Aorta (tissue), 5 donors: ENCODE results near the gene PCDHGC4. TPM values are rescaled to one million over a fixed set of nuclear protein-coding genes. Genes with fewer than 3 reads are reported as not detected.

Experiments used
- ATAC-seq: fragments of 200-7000 bp; cut with Tn5 transposase; one replicate; pipeline ENCODE4 v1.9.1; 2022; ENCODE audit warnings: moderate library complexity; ENCODE audit not compliant: low FRiP score
- DNase-seq, 2 donors: peaks; one replicate each; pipeline ENCODE4 v3.0.0-alpha.2; 2020
- H3K27ac ChIP-seq, 2 donors: one replicate each; pipeline ENCODE4 v1.5.1; 2013; ENCODE audit warnings: low read length in 2 of 2, mild to moderate bottlenecking in 2 of 2, moderate library complexity in 2 of 2, control low read depth in 1 of 2, inconsistent platforms in 1 of 2, low read depth in 1 of 2
- H3K27me3 ChIP-seq, 2 donors: one replicate each; pipeline ENCODE4 v1.6.1; 2013; ENCODE audit warnings: control low read depth in 1 of 2, low read length in 1 of 2, mild to moderate bottlenecking in 1 of 2, moderate library complexity in 1 of 2; ENCODE audit not compliant: insufficient read depth in 2 of 2, control insufficient read depth in 1 of 2
- H3K36me3 ChIP-seq, 2 donors: one replicate each; pipeline ENCODE4 v1.6.1; 2013; ENCODE audit warnings: control low read depth in 1 of 2, low read length in 1 of 2, mild to moderate bottlenecking in 1 of 2; ENCODE audit not compliant: insufficient read depth in 2 of 2, control insufficient read depth in 1 of 2
- H3K4me1 ChIP-seq, 2 donors: one replicate each; pipeline ENCODE4 v1.6.1; 2013; ENCODE audit warnings: low read length in 2 of 2, control low read depth in 1 of 2, mild to moderate bottlenecking in 1 of 2, moderate library complexity in 1 of 2; ENCODE audit not compliant: insufficient read depth in 2 of 2, control insufficient read depth in 1 of 2
- H3K4me3 ChIP-seq, 2 donors: one replicate each; pipeline ENCODE4 v1.5.1; 2013; ENCODE audit warnings: low read length in 2 of 2, control low read depth in 1 of 2, mild to moderate bottlenecking in 1 of 2
- H3K9me3 ChIP-seq: one replicate; pipeline ENCODE4 v1.6.1; 2013; ENCODE audit warnings: mild to moderate bottlenecking, low read length; ENCODE audit not compliant: control insufficient read depth
- WGBS, 2 donors: extraction: QIAGEN DNeasy Blood & Tissue Kit; methylation state at CpG; one replicate each; pipeline ENCODE4 v1.1.7; 2013; 5-methylcytosine and 5-hydroxymethylcytosine counted together
- intact Hi-C, 2 donors: fragments of 100-400 bp; cut with DNase I; formaldehyde crosslinking; loops; one replicate each; pipeline versions ENCODE4 v1.14.2 to v1.15.0; 2022
- long read RNA-seq, 2 donors: library from polyadenylated mRNA; unstranded; transcript quantifications; one replicate each; pipeline ENCODE4 v2.0.0, GENCODE V29; 2020 to 2021
- polyA plus RNA-seq, 2 donors: library from polyadenylated mRNA; stranded (reverse); fragments of 200-250 nt; gene quantifications; one replicate each; pipeline ENCODE4 v1.2.3, GENCODE V29; 2013
- total RNA-seq, 2 donors: library from RNA; stranded (reverse); fragmentation: NEBNext Ultra II Directional; extraction: Animal tissue kit (Norgen Biotek cat#: 25700); gene quantifications; one replicate each; pipeline ENCODE4 v1.2.1, GENCODE V29; 2021
- donor health status: healthy with polysubstance abuse.
- donor health status: Bipolar disorder and iron deficiency.
- donor health status: DM: no; HTN: no; CAD: no.
- donor health status: DM: no; HTN: no; CAD: no.
- donor health status: DM: yes; HTN: yes; CAD: no.

PCDHGC4 gene
- 1 to 10 TPM; 2.8 to 6.1 TPM for total RNA-seq
- polyA plus RNA-seq = under 1 TPM; 0.05 to 0.38 TPM
- long read RNA-seq, donor 1 = 0 reads
- long read RNA-seq, donor 2 = 0 reads

- peak within 1 kb of the TSS; percentile 42 to 44 for H3K4me3 ChIP-seq
- H3K4me1 ChIP-seq = peaks cover 0 to 13% of the 10 kb centered on the region in 2 donors
- H3K36me3 ChIP-seq = no peaks in the 10 kb centered on the region
- WGBS, 2 donors = 2 to 3% methylated on average over 39 of the region's 39 CpGs
- H3K27me3 ChIP-seq = no peaks in the 10 kb centered on the region
- H3K9me3 ChIP-seq = no peaks in the 10 kb centered on the region
- intact Hi-C loops = no loop called here
- H3K27ac ChIP-seq = no peak within 1 kb of the TSS
- DNase-seq (no peak), ATAC-seq (peak; percentile 19)
Observed at GRCh38 chr5:141484641-141485311, at the start of gene PCDHGC4. PCDHGC4 (plus strand) TSS chr5:141485030; CDS start chr5:141485174, 144 bp downstream.

- H3K27ac ChIP-seq = no peak overlapping the region
- ATAC-seq (no peak), DNase-seq (no peak)
- H3K9me3 ChIP-seq = peaks cover 24% of the 10 kb centered on the region
- WGBS, 2 donors = 89 to 93% methylated on average over 2 of the region's 2 CpGs
- no peak overlapping the region for H3K4me3 ChIP-seq
- H3K4me1 ChIP-seq = no peaks in the 10 kb centered on the region
- no peaks in the 10 kb centered on the region for H3K27me3 ChIP-seq
- no peaks in the 10 kb centered on the region for H3K36me3 ChIP-seq
- intact Hi-C loops = no loop called here
Observed at GRCh38 chr5:141437221-141437620, 47.6 kb upstream of the PCDHGC4 start.

DNA sequence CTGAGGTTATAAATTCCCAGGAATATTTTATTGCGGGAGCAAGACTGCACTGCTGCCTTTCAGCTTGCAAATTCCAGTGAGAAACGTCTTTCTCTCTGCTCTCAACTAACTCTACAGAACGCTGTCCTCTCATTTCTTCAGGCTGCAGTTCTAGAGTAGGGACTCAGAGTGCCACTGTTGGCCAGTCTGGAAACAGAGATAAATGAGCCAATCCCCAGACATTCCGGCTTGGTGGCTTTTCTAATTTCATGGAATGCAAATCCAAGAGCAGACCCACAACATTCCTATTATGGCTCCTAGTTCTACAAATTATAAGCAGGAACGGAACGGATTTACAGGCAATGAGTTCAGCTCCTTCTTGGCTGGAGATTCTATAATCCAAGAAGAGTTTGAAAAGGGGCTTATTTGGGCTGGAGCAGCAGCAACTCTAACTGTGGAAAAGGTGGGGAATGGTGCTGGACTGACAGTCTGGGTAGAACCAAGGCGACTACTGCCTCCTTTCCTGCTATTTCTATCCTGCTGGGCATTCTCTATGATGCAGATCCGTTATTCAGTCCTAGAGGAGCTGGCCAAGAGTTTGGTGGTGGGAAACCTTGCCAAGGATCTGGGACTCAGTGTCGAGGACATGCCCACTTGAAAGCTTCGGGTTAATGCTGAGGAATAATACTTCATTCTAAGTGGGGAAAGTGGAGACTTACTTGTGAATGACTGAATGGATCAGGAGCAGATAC, 45.3 kb upstream of the PCDHGC4 start:
- no peak for ATAC-seq
- Histone ChIP-seq H3K4me3 (peak overlapping the region in 1 of 2 donors; percentile 26), H3K36me3 (no peaks in the 10 kb centered on the region), H3K27ac (no peak overlapping the region), H3K4me1 (no peaks in the 10 kb centered on the region), H3K9me3 (peaks cover 18% of the 10 kb centered on the region), H3K27me3 (no peaks in the 10 kb centered on the region)
- WGBS, 2 donors = 64 to 65% methylated on average over 10 of the region's 10 CpGs
- DNase-seq = no peak
- intact Hi-C loops = no loop called here

- Histone ChIP-seq H3K27ac (no peak overlapping the region), H3K4me1 (no peaks in the 10 kb centered on the region), H3K36me3 (no peaks in the 10 kb centered on the region), H3K4me3 (no peak overlapping the region), H3K9me3 (peaks cover 18% of the 10 kb centered on the region), H3K27me3 (no peaks in the 10 kb centered on the region)
- ATAC-seq = no peak
- 95 to 96% methylated on average over 9 of the region's 9 CpGs for WGBS, 2 donors
- DNase-seq = no peak
- intact Hi-C loops = no loop called here
Observed at GRCh38 chr5:141440341-141440740, 44.5 kb upstream of the PCDHGC4 start.

DNA sequence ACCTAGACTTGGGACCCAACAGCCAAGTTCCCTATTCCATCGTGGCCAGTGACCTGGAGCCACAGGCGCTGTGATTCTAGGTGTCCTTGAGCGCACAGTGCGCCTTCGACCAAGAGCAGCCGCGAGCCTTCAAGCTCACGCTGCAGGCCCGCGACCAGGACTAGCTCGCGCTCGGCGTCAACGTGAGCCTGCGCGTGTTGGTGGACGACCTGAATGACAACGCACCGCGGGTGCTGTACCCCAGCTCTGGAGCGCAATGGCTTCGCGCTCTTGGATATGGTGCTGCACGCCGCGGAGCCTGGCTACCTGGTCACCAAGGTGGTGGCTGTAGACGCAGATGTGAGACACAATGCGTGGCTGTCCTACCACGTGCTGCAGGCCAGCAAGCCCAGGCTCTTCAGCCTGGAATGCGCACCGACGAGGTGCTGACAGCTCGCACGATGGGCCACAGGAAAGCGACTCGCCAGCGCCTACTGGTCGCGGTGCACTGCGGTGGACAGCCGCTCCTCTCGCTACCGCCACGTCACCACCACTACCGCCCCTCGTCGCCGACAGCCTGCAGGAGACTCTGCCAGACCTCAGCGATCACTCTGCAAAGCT, 43.2 kb upstream of the PCDHGC4 start:
- intact Hi-C loops = no loop called here
- Histone ChIP-seq H3K27me3 (no peaks in the 10 kb centered on the region), H3K9me3 (peaks cover 18% of the 10 kb centered on the region), H3K36me3 (no peaks in the 10 kb centered on the region), H3K4me1 (no peaks in the 10 kb centered on the region), H3K4me3 (no peak overlapping the region), H3K27ac (no peak overlapping the region)
- 41 to 46% methylated on average over 50 of the region's 50 CpGs for WGBS, 2 donors
- ATAC-seq = no peak
- no peak for DNase-seq

DNA sequence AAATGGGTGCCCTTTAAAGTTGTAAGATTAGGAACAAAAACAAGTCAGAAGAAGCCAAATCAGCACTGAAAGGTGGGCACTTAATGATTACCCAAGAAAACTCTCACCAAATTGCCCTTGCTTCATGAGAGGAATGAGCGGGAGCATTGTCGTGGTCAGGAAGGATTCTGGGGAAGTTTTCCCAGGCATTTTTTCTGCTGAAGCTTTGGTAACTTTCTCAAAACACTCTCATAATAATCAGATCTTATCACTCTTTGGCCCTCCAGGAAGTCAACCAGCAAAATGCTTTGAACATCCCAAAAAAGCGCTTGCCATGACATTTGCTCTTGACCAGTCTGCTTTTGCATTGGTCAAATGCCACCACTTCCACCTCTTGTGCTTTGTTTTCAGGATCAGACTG, 19.5 kb upstream of the PCDHGC4 start:
- ATAC-seq (no peak), DNase-seq (no peak)
- no peaks in the 10 kb centered on the region for H3K27me3 ChIP-seq
- no peaks in the 10 kb centered on the region for H3K4me1 ChIP-seq
- WGBS, 2 donors = 97 to 98% methylated on average over 3 of the region's 3 CpGs
- intact Hi-C loops = no loop called here
- no peak overlapping the region for H3K4me3 ChIP-seq
- no peaks in the 10 kb centered on the region for H3K36me3 ChIP-seq
- H3K27ac ChIP-seq = no peak overlapping the region
- H3K9me3 ChIP-seq = no peaks in the 10 kb centered on the region

GRCh38 chr5:141475625-141476131, 9.2 kb upstream of the PCDHGC4 start, which contains the start of gene PCDHGC3:
PCDHGC3 (plus strand) TSS chr5:141475966; CDS start chr5:141476117, 151 bp downstream.
- peak; percentile 96 for ATAC-seq
- Histone ChIP-seq H3K4me3 (peak within 1 kb of the TSS; percentile 6 to 47), H3K27me3 (no peaks in the 10 kb centered on the region), H3K4me1 (peaks cover 0 to 9% of the 10 kb centered on the region in 2 donors), H3K27ac (peak within 1 kb of the TSS in 1 of 2 donors; percentile 62), H3K36me3 (no peaks in the 10 kb centered on the region), H3K9me3 (no peaks in the 10 kb centered on the region)
- intact Hi-C loops = loop anchor here (2.0 to 5.0 kb wide), 4 partner anchors 37 to 85 kb away; no protein-coding TSS in a partner anchor
- DNase-seq = peak; percentile 95
- WGBS, 2 donors = 0% methylated on average over 28 of the region's 28 CpGs

- Histone ChIP-seq H3K27me3 (no peaks in the 10 kb centered on the region), H3K9me3 (no peaks in the 10 kb centered on the region), H3K4me1 (peaks cover 0 to 12% of the 10 kb centered on the region in 2 donors), H3K27ac (peak overlapping the region in 1 of 2 donors; percentile 28), H3K4me3 (peak overlapping the region; percentile 6 to 47), H3K36me3 (no peaks in the 10 kb centered on the region)
- intact Hi-C loops = loop anchor here (2.0 to 5.0 kb wide), 3 partner anchors 36 to 84 kb away; no protein-coding TSS in a partner anchor
- DNase-seq (peak; percentile 78 to 88), ATAC-seq (peak; percentile 76)
- 0 to 1% methylated on average over 58 of the region's 58 CpGs for WGBS, 2 donors
Observed at GRCh38 chr5:141476132-141476911, 8.5 kb upstream of the PCDHGC4 start.
